Vagina (tissue), 2 donors: ENCODE data around the gene ORM1. TPM values are rescaled to one million over a fixed set of nuclear protein-coding genes. Genes with fewer than 3 reads are reported as not detected.
A peak's percentile ranks its signal among the peaks of the same experiment; 100 is the strongest.

Experiments
- DNase-seq, 2 donors: peaks; one replicate each; pipeline ENCODE4 v3.0.0-alpha.2; 2017; ENCODE audit errors: extremely low spot score in 2 of 2
- H3K27ac ChIP-seq: fragments of 200-600 bp; sonication (generic); one replicate; pipeline ENCODE4 v1.5.1; 2019
- H3K27me3 ChIP-seq: fragments of 200-600 bp; sonication (generic); one replicate; pipeline ENCODE4 v1.5.1; 2019
- H3K36me3 ChIP-seq, 2 donors: fragments of 200-600 bp; sonication (generic); one replicate each; pipeline ENCODE4 v1.5.1; 2017 to 2019
- H3K4me1 ChIP-seq: fragments of 200-600 bp; sonication (generic); one replicate; pipeline ENCODE4 v1.5.1; 2019
- H3K4me3 ChIP-seq, 2 donors: fragments of 200-600 bp; sonication (generic); 1 replicate in 1 of 2; 2 replicates in 1 of 2; pipeline ENCODE4 v1.5.1; 2016 to 2019
- H3K9me3 ChIP-seq: fragments of 200-600 bp; sonication (generic); one replicate; pipeline ENCODE4 v1.5.1; 2019
- CTCF ChIP-seq, 3 experiments: fragments of 450-650 bp in 2 of 3; fragments of 200-600 bp in 1 of 3; sonication (generic) in 1 of 3; IDR thresholded peaks; one replicate each; pipeline ENCODE4 v1.5.1; 2017 to 2019; ENCODE audit warnings: antibody characterized with exemption in 3 of 3, mild to moderate bottlenecking in 2 of 3, moderate library complexity in 2 of 3
- POLR2A ChIP-seq, 2 donors: fragments of 450-650 bp; IDR thresholded peaks; one replicate each; pipeline ENCODE4 v1.6.1; 2017; ENCODE audit warnings: antibody characterized with exemption in 2 of 2, mild to moderate bottlenecking in 2 of 2, moderate library complexity in 2 of 2
- POLR2AphosphoS5 ChIP-seq, 2 donors: sonication (generic); formaldehyde crosslinking; IDR thresholded peaks; one replicate each; pipeline ENCODE4 v1.9.0; 2017; ENCODE audit warnings: antibody characterized with exemption in 2 of 2, mild to moderate bottlenecking in 2 of 2, low read depth in 1 of 2; ENCODE audit not compliant: insufficient read depth in 1 of 2
- intact Hi-C: fragments of 100-400 bp; cut with DNase I; formaldehyde crosslinking; loops from one replicate; pipeline ENCODE4 v1.15.1; 2023
- total RNA-seq: library from RNA; depleted of rRNA; stranded (reverse); fragments of >200 nt; gene quantifications from one replicate; pipeline ENCODE4 v1.2.3, GENCODE V29; 2016

Gene ORM1
- total RNA-seq, 1 donor from 2014 or later = not detected

GRCh38 chr9:114366334-114367128 is 43.6 kb downstream of the ORM1 start:
- TF ChIP-seq POLR2A (IDR thresholded peaks at IDR 0.05) (no peak), POLR2AphosphoS5 (IDR thresholded peaks at IDR 0.05; ENCODE audit: insufficient read depth in 1 of 2, low read depth in 1 of 2) (peak; percentile 10 to 16)
- no peak for DNase-seq
- H3K27me3 ChIP-seq = no peaks in the 10 kb centered on the region
- no peak overlapping the region for H3K4me3 ChIP-seq
- H3K27ac ChIP-seq = peak overlapping the region; percentile 77
- no peaks in the 10 kb centered on the region for H3K9me3 ChIP-seq
- intact Hi-C loops = no loop called here
- peaks cover 57% of the 10 kb centered on the region for H3K4me1 ChIP-seq
- peaks cover 0 to 38% of the 10 kb centered on the region in 2 donors for H3K36me3 ChIP-seq

DNA sequence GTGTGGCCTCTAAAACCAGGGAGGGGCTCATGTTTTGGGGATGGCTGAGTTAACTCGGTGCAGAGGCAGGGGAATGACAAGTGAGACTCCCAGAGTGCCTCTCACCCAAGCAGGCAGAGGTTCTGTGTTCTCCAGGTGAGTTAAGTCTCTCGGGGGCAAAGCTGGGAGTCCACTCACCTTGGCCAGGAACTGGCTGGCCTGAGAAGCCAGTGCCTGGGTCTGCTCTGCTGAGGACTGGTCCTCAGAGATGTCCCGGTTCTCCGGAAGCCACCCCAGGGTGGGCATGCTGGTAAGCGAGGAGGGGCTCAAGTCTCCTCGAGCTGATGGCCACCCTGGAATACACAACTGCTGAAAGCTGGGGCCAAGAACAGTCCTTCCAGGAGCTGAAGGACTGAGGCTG is 44.5 kb downstream of the ORM1 start:
- Histone ChIP-seq H3K9me3 (no peaks in the 10 kb centered on the region), H3K4me1 (peaks cover 65% of the 10 kb centered on the region), H3K36me3 (peaks cover 0 to 30% of the 10 kb centered on the region in 2 donors), H3K27me3 (no peaks in the 10 kb centered on the region), H3K4me3 (no peak overlapping the region), H3K27ac (peak overlapping the region; percentile 77)
- TF ChIP-seq CTCF (IDR thresholded peaks at IDR 0.05) = no peak
- no peak for TF ChIP-seq POLR2A (IDR thresholded peaks at IDR 0.05)
- TF ChIP-seq POLR2AphosphoS5 (IDR thresholded peaks at IDR 0.05; ENCODE audit: insufficient read depth in 1 of 2, low read depth in 1 of 2) = no peak
- intact Hi-C loops = no loop called here
- no peak for DNase-seq

DNA sequence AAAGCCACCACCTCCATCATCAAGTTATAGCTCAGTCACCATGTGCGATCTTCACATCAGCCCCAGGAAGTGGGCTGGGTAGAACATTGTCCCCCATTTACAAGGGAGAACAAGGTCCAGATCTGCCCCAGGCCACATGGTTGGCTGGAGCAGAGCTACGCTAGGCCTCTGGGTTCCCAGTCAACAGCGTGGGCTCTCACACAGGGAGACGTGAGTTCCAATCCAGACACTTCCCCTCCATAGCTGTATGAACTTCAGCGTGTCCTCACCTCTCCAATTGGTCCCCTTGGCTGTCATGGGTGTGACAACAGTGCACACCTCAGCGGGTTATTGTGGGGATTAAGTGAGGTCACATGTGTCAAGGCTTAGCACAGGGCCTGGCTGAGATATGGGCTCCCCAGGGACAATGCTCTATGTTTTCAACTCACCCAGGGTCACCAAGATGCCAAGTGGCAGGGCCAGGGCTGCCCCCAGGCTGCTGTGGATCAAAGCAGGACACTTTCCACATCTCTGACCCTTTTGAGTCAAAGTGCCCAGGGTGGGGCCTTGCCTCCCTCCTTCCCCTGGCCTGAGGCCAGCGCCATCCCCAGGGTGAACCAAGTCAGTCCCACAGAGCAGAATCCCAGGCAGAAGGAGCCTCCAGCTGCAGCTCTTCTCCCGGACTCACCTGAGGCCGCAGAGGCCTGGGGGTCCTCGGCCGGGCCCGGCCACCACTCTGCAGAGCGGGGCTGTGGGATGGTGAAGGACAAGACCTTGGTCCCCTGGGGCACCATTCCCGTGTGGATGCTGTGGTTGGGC is 45.1 kb downstream of the ORM1 start:
- Histone ChIP-seq H3K4me1 (peaks cover 71% of the 10 kb centered on the region), H3K9me3 (no peaks in the 10 kb centered on the region), H3K27ac (peak overlapping the region; percentile 77), H3K36me3 (peaks cover 0 to 24% of the 10 kb centered on the region in 2 donors), H3K4me3 (no peak overlapping the region), H3K27me3 (no peaks in the 10 kb centered on the region)
- TF ChIP-seq POLR2A (IDR thresholded peaks at IDR 0.05) (no peak), CTCF (IDR thresholded peaks at IDR 0.05) (no peak), POLR2AphosphoS5 (IDR thresholded peaks at IDR 0.05; ENCODE audit: insufficient read depth in 1 of 2, low read depth in 1 of 2) (no peak)
- intact Hi-C loops = no loop called here
- DNase-seq = no peak

- no peaks in the 10 kb centered on the region for H3K9me3 ChIP-seq
- H3K36me3 ChIP-seq = peaks cover 0 to 24% of the 10 kb centered on the region in 2 donors
- no peak for DNase-seq
- H3K4me1 ChIP-seq = peaks cover 65% of the 10 kb centered on the region
- TF ChIP-seq CTCF (IDR thresholded peaks at IDR 0.05) = no peak
- intact Hi-C loops = no loop called here
- no peaks in the 10 kb centered on the region for H3K27me3 ChIP-seq
- H3K27ac ChIP-seq = peak overlapping the region; percentile 80
- no peak overlapping the region for H3K4me3 ChIP-seq
Observed at GRCh38 chr9:114369216-114370130, 46.6 kb downstream of the ORM1 start.
